GM10248 (cell line): ENCODE measurements around the gene IGF2BP2.

Experiments
- CTCF ChIA-PET: fragments of 300-600 bp; sonication (Branson Sonifier 250); formaldehyde crosslinking; extraction: SDS; loops from one replicate; lab custom pipeline; 2021; ENCODE audit warnings: antibody characterized with exemption; lab: Yijun Ruan, JAX
- POLR2A ChIA-PET: fragments of 350-650 bp; sonication (Branson Sonifier 250); formaldehyde crosslinking; extraction: SDS; loops from one replicate; lab custom pipeline; 2020; ENCODE audit warnings: antibody characterized with exemption; lab: Yijun Ruan, JAX
- DNase-seq: peaks from one replicate; pipeline ENCODE4 v3.0.0; 2012; ENCODE audit errors: extremely low spot score
- TF ChIP-seq, protein P1 (sequence below): IDR thresholded peaks from 2 replicates; pipeline ENCODE4 v1.5.1; 2012; ENCODE audit warnings: mild to moderate bottlenecking, low read depth; ENCODE audit errors: extremely low read depth, missing control alignments, control extremely low read depth

The IGF2BP2 gene

DNA sequence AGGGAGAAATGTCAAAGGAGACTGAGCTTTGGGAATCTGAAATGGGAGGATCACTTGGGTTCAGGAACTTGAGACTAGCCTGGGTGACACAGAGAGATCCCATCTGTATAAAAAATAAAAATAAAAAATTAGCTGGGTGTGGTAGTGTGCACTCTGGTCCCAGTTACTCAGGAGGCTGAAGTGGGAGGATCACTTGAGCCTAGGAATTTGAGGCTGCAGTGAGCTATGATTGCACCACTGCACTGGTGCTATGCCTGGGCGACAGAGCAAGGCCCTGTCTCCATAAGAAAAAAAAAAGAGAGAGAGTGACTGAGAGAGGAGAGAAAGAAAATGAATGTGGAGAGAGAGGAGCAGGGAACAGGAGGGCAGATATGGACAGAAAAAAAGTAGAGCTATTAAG, 165.9 kb downstream of the IGF2BP2 start:
- POLR2A ChIA-PET, result no interaction called here
- CTCF ChIA-PET, result interaction anchor here (0.8 to 8.4 kb wide), 14 partner anchors 10 to 957 kb away, joined by 3 to 189 read pairs (median 18); no protein-coding TSS in a partner anchor
- TF ChIP-seq, protein P1, sequence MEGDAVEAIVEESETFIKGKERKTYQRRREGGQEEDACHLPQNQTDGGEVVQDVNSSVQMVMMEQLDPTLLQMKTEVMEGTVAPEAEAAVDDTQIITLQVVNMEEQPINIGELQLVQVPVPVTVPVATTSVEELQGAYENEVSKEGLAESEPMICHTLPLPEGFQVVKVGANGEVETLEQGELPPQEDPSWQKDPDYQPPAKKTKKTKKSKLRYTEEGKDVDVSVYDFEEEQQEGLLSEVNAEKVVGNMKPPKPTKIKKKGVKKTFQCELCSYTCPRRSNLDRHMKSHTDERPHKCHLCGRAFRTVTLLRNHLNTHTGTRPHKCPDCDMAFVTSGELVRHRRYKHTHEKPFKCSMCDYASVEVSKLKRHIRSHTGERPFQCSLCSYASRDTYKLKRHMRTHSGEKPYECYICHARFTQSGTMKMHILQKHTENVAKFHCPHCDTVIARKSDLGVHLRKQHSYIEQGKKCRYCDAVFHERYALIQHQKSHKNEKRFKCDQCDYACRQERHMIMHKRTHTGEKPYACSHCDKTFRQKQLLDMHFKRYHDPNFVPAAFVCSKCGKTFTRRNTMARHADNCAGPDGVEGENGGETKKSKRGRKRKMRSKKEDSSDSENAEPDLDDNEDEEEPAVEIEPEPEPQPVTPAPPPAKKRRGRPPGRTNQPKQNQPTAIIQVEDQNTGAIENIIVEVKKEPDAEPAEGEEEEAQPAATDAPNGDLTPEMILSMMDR, result no peak
- no peak for DNase-seq

DNA sequence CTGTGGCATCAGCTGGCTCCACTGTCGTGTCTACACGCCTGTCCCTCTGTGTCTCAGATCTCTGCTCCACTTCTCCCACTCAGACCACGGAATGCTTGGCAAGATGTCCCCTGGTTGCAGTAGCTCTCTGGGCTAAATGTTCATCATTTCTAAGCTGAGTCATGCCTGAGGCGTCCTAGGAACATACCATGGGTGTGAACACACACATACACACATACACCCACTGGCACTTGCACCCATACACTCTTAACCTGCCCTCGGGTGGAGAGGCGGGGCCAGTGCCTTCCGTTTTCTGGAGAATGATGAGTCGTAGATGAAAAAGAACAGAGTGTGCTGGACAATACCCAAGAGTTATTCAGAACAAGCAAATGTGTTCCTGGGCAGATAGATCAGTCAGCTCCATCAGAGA, 166.3 kb downstream of the IGF2BP2 start:
- POLR2A ChIA-PET, result no interaction called here
- TF ChIP-seq, protein P1, result no peak
- DNase-seq, result no peak
- CTCF ChIA-PET, result interaction anchor here (0.8 to 8.4 kb wide), 12 partner anchors 10 to 957 kb away, joined by 3 to 189 read pairs (median 16); no protein-coding TSS in a partner anchor

DNA sequence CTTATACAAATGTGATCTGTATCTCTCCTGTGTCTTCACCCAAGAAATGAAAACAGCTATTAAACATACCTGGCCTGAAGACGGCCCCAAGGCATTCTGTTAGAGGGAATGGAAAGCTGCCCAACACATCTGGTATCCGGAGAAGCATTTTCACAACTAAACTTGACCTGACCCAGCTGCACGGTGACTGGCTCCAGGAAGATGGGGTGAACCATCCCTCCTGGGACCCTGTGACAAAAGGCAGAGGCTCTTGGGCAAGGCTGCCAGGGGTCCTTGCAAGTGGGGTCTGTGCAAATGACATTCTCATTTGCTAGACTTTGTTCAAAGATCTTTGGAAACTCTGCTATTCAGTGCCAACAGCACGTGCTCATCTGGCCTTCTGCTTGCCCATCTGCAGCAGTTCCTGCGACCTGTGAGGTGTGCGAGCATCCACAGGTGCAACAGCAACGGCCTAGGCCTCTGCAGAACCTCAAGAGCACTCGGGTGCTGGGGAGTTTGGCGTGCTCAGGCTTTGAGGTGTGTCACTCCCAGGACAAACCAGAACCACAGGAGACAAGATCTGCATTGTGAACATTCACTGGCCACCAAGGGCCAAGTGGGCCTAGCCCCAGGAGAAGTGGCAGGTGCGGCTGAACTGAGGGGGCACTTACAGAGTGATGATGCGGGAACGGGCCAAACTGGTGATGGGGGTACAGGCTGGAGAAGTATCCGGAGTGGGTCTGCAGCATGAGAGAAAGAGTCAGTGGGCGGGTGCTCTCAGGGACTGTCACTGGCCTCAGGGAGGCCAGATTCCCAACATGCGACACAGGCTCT, 166.9 kb downstream of the IGF2BP2 start:
- no peak for DNase-seq
- TF ChIP-seq, protein P1, result no peak
- POLR2A ChIA-PET, result no interaction called here
- CTCF ChIA-PET, result interaction anchor here (1.5 to 8.4 kb wide), 10 partner anchors 11 to 958 kb away, joined by 3 to 189 read pairs (median 24); no protein-coding TSS in a partner anchor

DNA sequence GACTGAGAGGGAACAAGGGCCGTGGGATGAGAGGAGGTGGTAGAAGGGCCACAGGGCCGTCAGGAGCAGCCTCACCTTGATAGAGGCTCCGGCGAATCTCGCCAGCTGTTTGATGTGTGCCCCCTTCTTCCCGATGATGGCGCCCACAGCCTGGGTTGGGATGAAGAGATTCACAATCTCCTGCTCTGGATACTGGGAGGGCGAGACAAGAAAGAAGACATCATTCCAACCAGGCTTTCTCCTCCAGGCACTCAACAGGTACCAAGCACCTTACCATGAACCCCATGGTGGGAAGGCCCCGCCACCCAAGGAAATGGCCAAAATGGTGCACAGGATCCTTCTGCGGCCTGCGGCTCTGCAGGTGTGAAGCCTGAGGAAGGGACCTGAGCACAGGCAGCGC, 167.6 kb downstream of the IGF2BP2 start:
- ChIA-PET POLR2A (no interaction called here), CTCF (interaction anchor here (1.5 to 4.1 kb wide), 3 partner anchors 26 to 122 kb away, joined by 3 to 60 read pairs (median 7); no protein-coding TSS in a partner anchor)
- DNase-seq, result no peak
- TF ChIP-seq, protein P1, result no peak

DNA sequence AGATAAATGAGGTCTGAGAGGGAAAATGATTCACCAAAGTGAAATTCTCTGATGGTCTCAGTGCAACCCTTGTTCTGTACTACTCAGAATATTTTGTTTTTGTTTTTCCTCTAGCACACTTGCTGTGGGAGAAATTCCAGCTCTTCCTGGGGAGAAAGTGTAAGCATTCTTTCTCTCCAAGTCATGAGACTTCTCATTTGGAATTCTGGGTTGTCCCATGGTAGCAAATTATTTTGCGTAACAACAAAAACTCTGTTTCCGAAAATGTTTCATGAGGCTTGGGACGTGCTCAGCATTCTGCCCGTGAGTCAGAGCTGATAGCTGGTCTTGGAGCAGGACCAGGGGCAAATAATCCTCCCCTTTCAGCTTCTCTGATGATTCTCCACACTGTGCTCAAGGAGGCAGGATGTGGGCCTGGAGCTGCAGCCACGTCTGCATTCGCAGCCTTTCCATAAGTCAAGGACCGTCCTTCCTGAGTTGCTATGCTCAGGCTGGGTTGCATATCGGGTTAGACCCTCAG, 168.5 kb downstream of the IGF2BP2 start:
- ChIA-PET POLR2A (no interaction called here), CTCF (interaction anchor here (0.8 to 2.5 kb wide), 4 partner anchors 13 to 113 kb away, joined by 3 to 7 read pairs (median 3); no protein-coding TSS in a partner anchor)
- no peak for DNase-seq
- TF ChIP-seq, protein P1, result no peak
